ENCODE results near the gene HDAC1. TPM values are rescaled to one million over a fixed set of nuclear protein-coding genes. Genes with fewer than 3 reads are reported as not detected.
A peak's percentile ranks its signal among the peaks of the same experiment; 100 is the strongest.

HDAC1 gene
- total and polyA plus RNA-seq, 10 of the 15 experiments (the other 5 are each of a cell fraction or from before 2014, with no cell fraction given) = 147 to 331 (median 168) TPM

- TF ChIP-seq RELA (IDR thresholded peaks at IDR 0.05; ENCODE audit: borderline replicate concordance, partially characterized antibody) (peak; percentile 77), ZNF217 (IDR thresholded peaks at IDR 0.05) (peak; percentile 79; the same call in 1 of the 2 replicates), ASH2L (IDR thresholded peaks at IDR 0.05; ENCODE audit: borderline replicate concordance, low read depth) (no peak), TARDBP (IDR thresholded peaks at IDR 0.05; ENCODE audit: borderline replicate concordance) (no peak), TCF3 (IDR thresholded peaks at IDR 0.05; ENCODE audit: borderline replicate concordance, insufficient read depth, low read depth, low read length) (0 out of 2 replicates have a peak, but pooled peaks have one; percentile 4), E4F1 (IDR thresholded peaks at IDR 0.05; ENCODE audit: borderline replicate concordance, partially characterized antibody) (peak; percentile 64), LARP7 (IDR thresholded peaks at IDR 0.05) (peak; percentile 77; the same call in 1 of the 2 replicates), IRF3 (IDR thresholded peaks at IDR 0.05) (peak; percentile 71; the same call in 1 of the 2 replicates), SUZ12 (IDR thresholded peaks at IDR 0.05; ENCODE audit: unreplicated experiment) (no peak), JUND (IDR thresholded peaks at IDR 0.05; ENCODE audit: low read depth, low read length) (peak; percentile 97), BACH1 (IDR thresholded peaks at IDR 0.05; ENCODE audit: borderline replicate concordance) (peak; percentile 50; the same call in 1 of the 2 replicates), IKZF1 (conservative IDR thresholded peaks at IDR 0.05) (peak; percentile 86), MXI1 (IDR thresholded peaks at IDR 0.05; ENCODE audit: low read depth, low read length) (no peak), BCL3 (IDR thresholded peaks at IDR 0.05; ENCODE audit: borderline replicate concordance, insufficient read depth, low read depth, low read length, poor library complexity, severe bottlenecking) (no peak), CREB1 (IDR thresholded peaks at IDR 0.05; ENCODE audit: low read depth) (no peak), SMAD5 (IDR thresholded peaks at IDR 0.05; ENCODE audit: low read depth) (peak; percentile 59; the same call in 1 of the 2 replicates), ATF3 (IDR thresholded peaks at IDR 0.05; ENCODE audit: borderline replicate concordance, extremely low read depth, low read depth, low read length) (no peak), GATAD2B (conservative IDR thresholded peaks at IDR 0.05; ENCODE audit: low read depth) (peak; percentile 76), NFYB (IDR thresholded peaks at IDR 0.05; ENCODE audit: insufficient read depth, low read depth, low read length) (peak; percentile 93), KLF5 (IDR thresholded peaks at IDR 0.05; ENCODE audit: partially characterized antibody) (peak; percentile 98), EGR1 (IDR thresholded peaks at IDR 0.05; ENCODE audit: borderline replicate concordance in 1 of 2, low read depth in 2 of 2, low read length in 2 of 2) (no peak; a peak in 2 of 3 replicates), BCL11A (IDR thresholded peaks at IDR 0.05; ENCODE audit: low read depth, low read length) (0 out of 2 replicates have a peak, but pooled peaks have one; percentile 11), ZNF24 (IDR thresholded peaks at IDR 0.05) (no peak), CBX3 (IDR thresholded peaks at IDR 0.05; ENCODE audit: borderline replicate concordance, low read depth) (no peak), RB1 (IDR thresholded peaks at IDR 0.05; ENCODE audit: borderline replicate concordance) (peak; percentile 26; the same call in 1 of the 2 replicates)
Observed at GRCh38 chr1:32291708-32292538, at the start of gene HDAC1 (continued).

All from GM12878 (cell line).